HCT116 (cell line): ENCODE results near the gene STX12. TPM values are rescaled to one million over a fixed set of nuclear protein-coding genes. Genes with fewer than 3 reads are reported as not detected.

ENCODE experiments used
- ATAC-seq: fragments of 200-7000 bp; cut with Tn5 transposase; 2 replicates; pipeline ENCODE4 v1.9.1; 2020; ENCODE audit warnings: mild to moderate bottlenecking, moderate library complexity
- BruUV-seq: library from RNA; stranded (reverse); fragments of 400-500 nt; replicated peaks from 2 replicates; lab custom pipeline; 2021; lab: Mats Ljungman, UMichigan
- CTCF ChIA-PET: fragments of 300-600 bp; sonication (Branson Sonifier 250); formaldehyde crosslinking; loops from one replicate; lab custom pipeline; 2021; ENCODE audit warnings: antibody characterized with exemption; lab: Charles Lee
- POLR2A ChIA-PET: fragments of 300-600, 350-600 bp; sonication (Branson Sonifier 250); formaldehyde crosslinking; loops from one replicate; lab custom pipeline; 2021; ENCODE audit warnings: antibody characterized with exemption; lab: Charles Lee
- RAD21 ChIA-PET, 2 experiments: fragments of 300-600 bp; sonication (Branson Sonifier 250); formaldehyde crosslinking; loops; one replicate each; lab custom pipeline; 2023; ENCODE audit warnings: low total read pairs in 2 of 2; ENCODE audit not compliant: uncharacterized antibody in 2 of 2, unreplicated experiment in 2 of 2, low non-redundant PET in 1 of 2; lab: Charles Lee
- DNase-seq: peaks from one replicate; pipeline ENCODE4 v3.0.0-alpha.2; 2010; ENCODE audit warnings: low read depth, low spot score
- H2AFZ ChIP-seq: fragments of 200-600 bp; shearing (Covaris generic), sonication (generic); 2 replicates; pipeline ENCODE4 v1.6.1; 2017; ENCODE audit warnings: low read depth, mixed run types, mixed read lengths, antibody characterized with exemption, low read length; ENCODE audit not compliant: poor library complexity, severe bottlenecking
- H3K27ac ChIP-seq: 2 replicates; pipeline ENCODE4 v1.5.1; 2012; ENCODE audit warnings: low read depth, low read length
- H3K27me3 ChIP-seq: fragments of 200-600 bp; sonication (generic); 2 replicates; pipeline ENCODE4 v1.6.1; 2016; ENCODE audit warnings: mixed run types, low read length, mixed read lengths; ENCODE audit not compliant: insufficient read depth
- H3K36me3 ChIP-seq, 2 experiments: fragments of 200-500 bp in 1 of 2; fragments of 200-600 bp in 1 of 2; sonication (Bioruptor generic) in 1 of 2; sonication (generic) in 1 of 2; 2 replicates each; pipeline versions ENCODE4 v1.5.1 to v1.6.1; 2014 to 2016; ENCODE audit warnings: low read length in 2 of 2, inconsistent platforms in 1 of 2, mixed read lengths in 1 of 2, mixed run types in 1 of 2; ENCODE audit not compliant: insufficient read depth in 2 of 2, control insufficient read depth in 1 of 2
- H3K4me1 ChIP-seq, 2 experiments: fragments of 200-600 bp in 1 of 2; sonication (generic) in 1 of 2; 2 replicates each; pipeline versions ENCODE4 v1.5.1 to v1.6.1; 2012 to 2017; ENCODE audit warnings: low read length in 2 of 2, inconsistent platforms in 1 of 2, mild to moderate bottlenecking in 1 of 2, mixed read lengths in 1 of 2, mixed run types in 1 of 2, moderate library complexity in 1 of 2; ENCODE audit not compliant: insufficient read depth in 2 of 2, control insufficient read depth in 1 of 2
- H3K4me2 ChIP-seq: fragments of 200-600 bp; sonication (generic); 2 replicates; pipeline ENCODE4 v1.6.1; 2017; ENCODE audit warnings: mixed run types, low read length, mixed read lengths
- H3K4me3 ChIP-seq, 2 experiments: fragments of 200-600 bp in 1 of 2; sonication (generic) in 1 of 2; replicated peaks in 1 of 2; 2 replicates each; pipeline ENCODE4 v1.5.1; 2011 to 2016; ENCODE audit warnings: low read length in 2 of 2, control low read depth in 1 of 2, low read depth in 1 of 2, mild to moderate bottlenecking in 1 of 2, mixed read lengths in 1 of 2, mixed run types in 1 of 2
- H3K79me2 ChIP-seq: fragments of 200-600 bp; sonication (generic); 2 replicates; pipeline ENCODE4 v1.6.1; 2017; ENCODE audit warnings: mild to moderate bottlenecking, mixed run types, low read length, moderate library complexity, mixed read lengths; ENCODE audit not compliant: insufficient read depth
- H3K9ac ChIP-seq: fragments of 200-600 bp; sonication (generic); 2 replicates; pipeline ENCODE4 v1.6.1; 2016; ENCODE audit warnings: low read length, mixed read lengths
- H3K9me2 ChIP-seq: fragments of 200-600 bp; sonication (generic), shearing (Covaris generic); 2 replicates; pipeline ENCODE4 v1.6.1; 2017; ENCODE audit warnings: mixed run types, mild to moderate bottlenecking, moderate library complexity; ENCODE audit not compliant: insufficient read depth
- H3K9me3 ChIP-seq, 2 experiments: fragments of 200-500 bp in 1 of 2; fragments of 200-600 bp in 1 of 2; sonication (Bioruptor generic) in 1 of 2; sonication (generic) in 1 of 2; 2 replicates each; pipeline ENCODE4 v1.6.1; 2014 to 2017; ENCODE audit warnings: low read length in 2 of 2, mixed read lengths in 2 of 2, inconsistent platforms in 1 of 2, low read depth in 1 of 2, mild to moderate bottlenecking in 1 of 2, mixed run types in 1 of 2, moderate library complexity in 1 of 2; ENCODE audit not compliant: control insufficient read depth in 1 of 2, insufficient read depth in 1 of 2
- H4K20me1 ChIP-seq: fragments of 200-600 bp; sonication (generic), shearing (Covaris generic); 2 replicates; pipeline ENCODE4 v1.6.1; 2017; ENCODE audit warnings: mixed run types, mild to moderate bottlenecking, moderate library complexity; ENCODE audit not compliant: insufficient read depth
- ATF3 ChIP-seq: IDR thresholded peaks from 2 replicates; pipeline ENCODE4 v1.6.1; 2012
- CBX3 ChIP-seq: IDR thresholded peaks from 2 replicates; pipeline ENCODE4 v1.6.1; 2012; ENCODE audit warnings: low read depth
- CEBPB ChIP-seq: IDR thresholded peaks from 2 replicates; pipeline ENCODE4 v1.6.1; 2012; ENCODE audit warnings: low read depth
- CTCF ChIP-seq, 3 experiments: fragments of 200-600 bp in 1 of 3; sonication (generic) in 1 of 3; IDR thresholded peaks in 2 of 3; conservative IDR thresholded peaks in 1 of 3; 2 replicates each; pipeline ENCODE4 v1.5.1; 2012 to 2017; ENCODE audit warnings: low read depth in 2 of 3, low read length in 2 of 3, antibody characterized with exemption in 1 of 3, borderline replicate concordance in 1 of 3, control low read depth in 1 of 3, mild to moderate bottlenecking in 1 of 3, mixed read lengths in 1 of 3, mixed run types in 1 of 3, moderate library complexity in 1 of 3; ENCODE audit not compliant: insufficient read depth in 1 of 3
- ELF1 ChIP-seq: IDR thresholded peaks from 2 replicates; pipeline ENCODE4 v1.6.1; 2012; ENCODE audit warnings: low read depth, borderline replicate concordance
- EZH2 ChIP-seq: fragments of 200-600 bp; sonication (generic); IDR thresholded peaks from 2 replicates; pipeline ENCODE4 v1.6.1; 2017; ENCODE audit warnings: antibody characterized with exemption, mixed run types
- REST ChIP-seq: IDR thresholded peaks from 2 replicates; pipeline ENCODE4 v1.6.1; 2012; ENCODE audit warnings: low read depth
- SP1 ChIP-seq: IDR thresholded peaks from 2 replicates; pipeline ENCODE4 v1.6.1; 2012; ENCODE audit warnings: low read depth
- TCF7L2 ChIP-seq: IDR thresholded peaks from 2 replicates; pipeline ENCODE4 v1.7.0; 2011; ENCODE audit warnings: borderline replicate concordance, inconsistent platforms; ENCODE audit not compliant: insufficient read depth, insufficient read length; ENCODE audit errors: extremely low read depth
- YY1 ChIP-seq: IDR thresholded peaks from 2 replicates; pipeline ENCODE4 v1.6.1; 2011; ENCODE audit warnings: low read length, low read depth, moderate library complexity, mild to moderate bottlenecking; ENCODE audit not compliant: insufficient replicate concordance; ENCODE audit errors: extremely low read depth
- ZBTB33 ChIP-seq: IDR thresholded peaks from 2 replicates; pipeline ENCODE4 v1.6.1; 2011; ENCODE audit warnings: mild to moderate bottlenecking, low read length, moderate library complexity; ENCODE audit not compliant: insufficient replicate concordance; ENCODE audit errors: extremely low read depth
- intact Hi-C: fragments of 100-400 bp; cut with micrococcal nuclease; formaldehyde crosslinking; loops from 2 replicates; pipeline ENCODE4 v1.10.0; 2022
- total RNA-seq: library from RNA; stranded (reverse); gene quantifications from one replicate; pipeline ENCODE4 v1.2.1, GENCODE V29; 2021; ENCODE audit not compliant: unreplicated experiment

STX12 gene
- total RNA-seq, 1 experiment from 2014 or later: 27.6 TPM

GRCh38 chr1:27782950-27783349 is 9.9 kb downstream of the STX12 start:
- no peak for DNase-seq
- RAD21 ChIA-PET: no interaction called here
- no peak overlapping the region for H3K27ac ChIP-seq
- no peak for TF ChIP-seq CEBPB
- TF ChIP-seq SP1: no peak
- TF ChIP-seq EZH2: no peak
- TF ChIP-seq ZBTB33: no peak
- no peak for TF ChIP-seq ELF1
- no peak for TF ChIP-seq YY1
- TF ChIP-seq, all 23 proteins: peak for 0
- ChIA-PET POLR2A (interaction anchor here (2.9 kb wide), 1 partner anchor 10 kb away, joined by 17 read pairs; the partner anchor contains the start of gene STX12), CTCF (no interaction called here)
- Histone ChIP-seq H3K4me2 (no peak overlapping the region), H3K9me2 (no peaks in the 10 kb centered on the region), H3K27me3 (no peaks in the 10 kb centered on the region), H3K9ac (no peak overlapping the region), H3K79me2 (peaks cover 15% of the 10 kb centered on the region; the same call in 1 of the 2 replicates), H4K20me1 (no peaks in the 10 kb centered on the region), H2AFZ (no peak overlapping the region), H3K4me1 (peaks cover 8 to 33% of the 10 kb centered on the region in 2 experiments), H3K9me3 (no peaks in the 10 kb centered on the region), H3K36me3 (no peaks in the 10 kb centered on the region), H3K4me3 (no peak overlapping the region)
- ATAC-seq: no peak
- intact Hi-C loops: no loop called here
- no TSS peak for BruUV-seq

GRCh38 chr1:27784700-27785099 is 11.7 kb downstream of the STX12 start:
- ChIA-PET RAD21 (no interaction called here), POLR2A (no interaction called here), CTCF (interaction anchor here (1.0 kb wide), 1 partner anchor 12 kb away, joined by 3 read pairs; the partner anchor contains the start of gene STX12)
- Histone ChIP-seq H4K20me1 (no peaks in the 10 kb centered on the region), H3K9me2 (no peaks in the 10 kb centered on the region), H3K79me2 (peaks cover 11% of the 10 kb centered on the region; the same call in 1 of the 2 replicates), H3K27ac (no peak overlapping the region), H3K4me3 (no peak overlapping the region), H3K9ac (no peak overlapping the region), H3K4me2 (no peak overlapping the region), H3K4me1 (peaks cover 5 to 19% of the 10 kb centered on the region in 2 experiments), H3K36me3 (0 out of 4 replicates have a peak, but pooled peaks cover 0 to under 1% of the 10 kb centered on the region in 2 experiments), H2AFZ (no peak overlapping the region), H3K9me3 (no peaks in the 10 kb centered on the region), H3K27me3 (no peaks in the 10 kb centered on the region)
- ATAC-seq: no peak
- DNase-seq: no peak
- intact Hi-C loops: no loop called here
- BruUV-seq: no TSS peak
- TF ChIP-seq CTCF (IDR thresholded peaks at IDR 0.05 in 2 of 3, conservative IDR thresholded peaks at IDR 0.05 in 1 of 3; ENCODE audit: borderline replicate concordance in 1 of 3, insufficient read depth in 1 of 3, low read depth in 2 of 3, low read length in 2 of 3): no peak
- no peak for TF ChIP-seq TCF7L2
- no peak for TF ChIP-seq CBX3
- no peak for TF ChIP-seq YY1
- no peak for TF ChIP-seq REST
- TF ChIP-seq ATF3: no peak
